Ishikawa (cell line): ENCODE measurements around the gene IQCF5.

Source experiments
- CEBPB ChIP-seq: IDR thresholded peaks from 2 replicates; pipeline ENCODE4 v1.6.1; 2012
- CREB1 ChIP-seq: IDR thresholded peaks from 2 replicates; pipeline ENCODE4 v1.6.1; 2012; ENCODE audit warnings: low read depth
- EGR1 ChIP-seq: IDR thresholded peaks from 2 replicates; pipeline ENCODE4 v1.6.1; 2012
- EP300 ChIP-seq: IDR thresholded peaks from 2 replicates; pipeline ENCODE4 v1.6.1; 2012; ENCODE audit warnings: borderline replicate concordance
- FOXM1 ChIP-seq: IDR thresholded peaks from 2 replicates; pipeline ENCODE4 v1.6.1; 2012; ENCODE audit warnings: low read depth, borderline replicate concordance
- NFIC ChIP-seq: IDR thresholded peaks from 2 replicates; pipeline ENCODE4 v1.6.1; 2012
- RAD21 ChIP-seq: IDR thresholded peaks from 2 replicates; pipeline ENCODE4 v1.6.1; 2012; ENCODE audit warnings: low read depth
- TAF1 ChIP-seq: IDR thresholded peaks from 2 replicates; pipeline ENCODE4 v1.6.1; 2012; ENCODE audit warnings: low read depth, mild to moderate bottlenecking
- TCF12 ChIP-seq: IDR thresholded peaks from 2 replicates; pipeline ENCODE4 v1.6.1; 2012; ENCODE audit warnings: low read depth
- TEAD4 ChIP-seq: IDR thresholded peaks from 2 replicates; pipeline ENCODE4 v1.6.1; 2012
- YY1 ChIP-seq: IDR thresholded peaks from 2 replicates; pipeline ENCODE4 v1.6.1; 2012; ENCODE audit warnings: low read depth
- ZBTB7A ChIP-seq: IDR thresholded peaks from 2 replicates; pipeline ENCODE4 v1.6.1; 2012; ENCODE audit warnings: low read depth
- TF ChIP-seq, protein P1 (sequence below): IDR thresholded peaks from 2 replicates; pipeline ENCODE4 v1.6.1; 2012
- TF ChIP-seq, protein P2 (sequence below): IDR thresholded peaks from 2 replicates; pipeline ENCODE4 v1.6.1; 2012
- TF ChIP-seq, protein P3 (sequence below): IDR thresholded peaks from 2 replicates; pipeline ENCODE4 v1.6.1; 2012; ENCODE audit warnings: low read depth, mild to moderate bottlenecking

The IQCF5 gene

DNA sequence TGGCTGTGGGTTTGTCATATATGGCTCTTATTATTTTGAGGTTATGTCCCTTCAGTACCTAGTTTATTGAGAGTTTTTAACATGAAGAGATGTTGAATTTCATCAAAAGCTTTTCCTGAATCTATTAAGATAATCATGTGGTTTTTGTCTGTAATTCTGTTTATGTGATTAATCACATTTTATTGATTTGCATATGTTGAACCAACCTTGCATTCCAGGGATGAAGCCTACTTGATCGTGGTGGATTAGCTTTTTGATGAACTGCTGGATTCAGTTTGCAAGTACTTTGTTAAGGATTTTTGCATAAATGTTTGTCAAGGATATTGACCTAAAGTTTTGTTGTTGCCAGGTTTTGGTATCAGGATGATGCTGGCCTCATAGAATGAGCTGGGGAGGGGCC, 47.1 kb downstream of the IQCF5 start:
- TF ChIP-seq TEAD4: no peak
- TF ChIP-seq RAD21: no peak
- TF ChIP-seq, protein P1, sequence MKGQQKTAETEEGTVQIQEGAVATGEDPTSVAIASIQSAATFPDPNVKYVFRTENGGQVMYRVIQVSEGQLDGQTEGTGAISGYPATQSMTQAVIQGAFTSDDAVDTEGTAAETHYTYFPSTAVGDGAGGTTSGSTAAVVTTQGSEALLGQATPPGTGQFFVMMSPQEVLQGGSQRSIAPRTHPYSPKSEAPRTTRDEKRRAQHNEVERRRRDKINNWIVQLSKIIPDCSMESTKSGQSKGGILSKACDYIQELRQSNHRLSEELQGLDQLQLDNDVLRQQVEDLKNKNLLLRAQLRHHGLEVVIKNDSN: no peak
- no peak for TF ChIP-seq EP300
- TF ChIP-seq FOXM1: no peak
- no peak for TF ChIP-seq TAF1
- TF ChIP-seq CEBPB: no peak
- TF ChIP-seq ZBTB7A: no peak
- no peak for TF ChIP-seq YY1
- TF ChIP-seq NFIC: no peak
- TF ChIP-seq CREB1: no peak
- TF ChIP-seq TCF12: no peak
- TF ChIP-seq EGR1: no peak
- TF ChIP-seq, protein P2, sequence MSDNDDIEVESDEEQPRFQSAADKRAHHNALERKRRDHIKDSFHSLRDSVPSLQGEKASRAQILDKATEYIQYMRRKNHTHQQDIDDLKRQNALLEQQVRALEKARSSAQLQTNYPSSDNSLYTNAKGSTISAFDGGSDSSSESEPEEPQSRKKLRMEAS: no peak
- TF ChIP-seq, protein P3, sequence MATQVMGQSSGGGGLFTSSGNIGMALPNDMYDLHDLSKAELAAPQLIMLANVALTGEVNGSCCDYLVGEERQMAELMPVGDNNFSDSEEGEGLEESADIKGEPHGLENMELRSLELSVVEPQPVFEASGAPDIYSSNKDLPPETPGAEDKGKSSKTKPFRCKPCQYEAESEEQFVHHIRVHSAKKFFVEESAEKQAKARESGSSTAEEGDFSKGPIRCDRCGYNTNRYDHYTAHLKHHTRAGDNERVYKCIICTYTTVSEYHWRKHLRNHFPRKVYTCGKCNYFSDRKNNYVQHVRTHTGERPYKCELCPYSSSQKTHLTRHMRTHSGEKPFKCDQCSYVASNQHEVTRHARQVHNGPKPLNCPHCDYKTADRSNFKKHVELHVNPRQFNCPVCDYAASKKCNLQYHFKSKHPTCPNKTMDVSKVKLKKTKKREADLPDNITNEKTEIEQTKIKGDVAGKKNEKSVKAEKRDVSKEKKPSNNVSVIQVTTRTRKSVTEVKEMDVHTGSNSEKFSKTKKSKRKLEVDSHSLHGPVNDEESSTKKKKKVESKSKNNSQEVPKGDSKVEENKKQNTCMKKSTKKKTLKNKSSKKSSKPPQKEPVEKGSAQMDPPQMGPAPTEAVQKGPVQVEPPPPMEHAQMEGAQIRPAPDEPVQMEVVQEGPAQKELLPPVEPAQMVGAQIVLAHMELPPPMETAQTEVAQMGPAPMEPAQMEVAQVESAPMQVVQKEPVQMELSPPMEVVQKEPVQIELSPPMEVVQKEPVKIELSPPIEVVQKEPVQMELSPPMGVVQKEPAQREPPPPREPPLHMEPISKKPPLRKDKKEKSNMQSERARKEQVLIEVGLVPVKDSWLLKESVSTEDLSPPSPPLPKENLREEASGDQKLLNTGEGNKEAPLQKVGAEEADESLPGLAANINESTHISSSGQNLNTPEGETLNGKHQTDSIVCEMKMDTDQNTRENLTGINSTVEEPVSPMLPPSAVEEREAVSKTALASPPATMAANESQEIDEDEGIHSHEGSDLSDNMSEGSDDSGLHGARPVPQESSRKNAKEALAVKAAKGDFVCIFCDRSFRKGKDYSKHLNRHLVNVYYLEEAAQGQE: no peak
